HG03175 (cell line): Measurements from ENCODE around the gene CRYGA.
"Not testable (repeated sequence)": the region's sequence is repeated elsewhere in the genome, so short reads cannot be mapped to it uniquely, and the experiment has no call there.

Source experiments
- ATAC-seq: cut with Tn5 transposase; IDR thresholded peaks from one replicate; pipeline ENCODE4 v1.9.1; 2021; ENCODE audit warnings: mild to moderate bottlenecking, moderate library complexity; ENCODE audit not compliant: unreplicated experiment

The CRYGA gene

GRCh38 chr2:208172125-208172524, 8.7 kb upstream of the CRYGA start:
- no peak for ATAC-seq

DNA sequence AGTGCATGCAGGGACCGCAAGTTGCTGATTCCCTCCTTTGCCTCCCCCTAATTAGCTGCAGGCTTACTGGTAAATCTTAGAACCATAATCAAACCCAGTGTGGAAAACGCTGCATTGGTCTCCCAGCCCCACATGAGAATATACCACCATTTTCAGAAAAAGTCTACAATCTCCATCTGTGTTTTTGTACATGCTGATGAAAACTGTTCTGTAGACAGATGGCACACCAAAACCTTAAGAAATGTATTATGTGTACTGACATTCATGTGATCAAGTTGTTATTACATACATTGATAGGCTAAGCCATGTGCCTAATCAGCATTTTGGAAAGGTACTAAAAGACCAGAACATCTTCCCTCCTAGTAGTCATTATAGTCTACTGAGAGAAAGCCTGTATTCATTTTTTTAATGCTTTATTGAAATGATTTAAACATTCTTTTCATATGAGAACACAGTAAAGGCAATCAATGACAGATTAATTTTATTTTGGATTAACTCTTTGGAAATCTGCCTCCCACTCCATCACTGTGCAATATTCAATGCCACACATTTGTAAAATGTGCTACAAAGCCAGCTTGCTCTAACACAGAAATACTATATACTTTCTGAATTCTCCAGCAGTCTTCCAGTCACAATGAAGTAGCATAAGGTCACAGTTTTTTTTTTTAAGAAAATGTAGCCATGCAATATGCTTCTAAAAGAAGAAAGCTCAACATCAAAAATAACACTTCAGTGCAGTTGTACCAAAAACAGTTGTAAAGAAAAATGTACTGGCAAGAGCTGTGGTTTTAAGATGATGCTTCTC, 1.8 kb upstream of the CRYGA start:
- ATAC-seq = no peak

GRCh38 chr2:208156439-208156838, 7.0 kb downstream of the CRYGA start:
- no peak for ATAC-seq

GRCh38 chr2:208153156-208153555, 10.2 kb downstream of the CRYGA start:
- no peak for ATAC-seq

DNA sequence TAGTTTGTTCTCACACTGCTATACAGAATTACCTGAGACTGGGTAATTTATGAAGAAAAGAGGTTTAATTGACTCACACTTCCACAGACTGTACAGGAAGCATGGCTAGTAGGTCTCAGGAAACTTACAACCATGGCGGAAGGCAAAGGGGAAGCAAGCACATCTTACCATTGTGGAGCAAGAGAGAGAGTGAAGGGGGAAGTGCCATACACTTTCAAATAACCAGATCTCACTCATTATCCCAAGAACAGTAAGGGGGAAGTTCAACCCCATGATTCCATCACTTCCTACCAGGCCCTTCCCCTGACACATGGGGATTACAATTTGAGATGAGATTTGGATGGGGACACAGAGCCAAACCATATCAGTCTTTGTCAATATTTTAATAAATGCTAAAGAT, 12.4 kb downstream of the CRYGA start:
- no peak for ATAC-seq

DNA sequence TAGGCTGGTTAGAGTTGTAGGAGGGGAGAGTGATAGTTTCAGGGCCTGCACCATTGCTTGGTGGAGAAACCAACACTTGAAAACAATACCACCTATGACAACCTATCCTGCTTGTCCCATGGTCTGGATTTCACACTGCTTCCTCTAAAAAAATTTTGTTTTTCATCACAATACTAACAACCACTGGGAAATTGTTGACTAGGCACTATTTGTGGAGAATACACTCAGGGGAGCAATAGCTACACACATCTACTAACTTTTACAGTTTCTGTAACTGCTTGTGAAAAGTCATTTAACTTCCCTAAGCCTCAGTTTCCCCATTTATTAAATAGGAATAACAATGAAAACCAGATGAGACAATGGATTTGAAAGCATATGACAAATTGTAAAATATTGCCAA, 13.3 kb downstream of the CRYGA start:
- no peak for ATAC-seq

GRCh38 chr2:208148803-208149202, 14.6 kb downstream of the CRYGA start:
- no peak for ATAC-seq

DNA sequence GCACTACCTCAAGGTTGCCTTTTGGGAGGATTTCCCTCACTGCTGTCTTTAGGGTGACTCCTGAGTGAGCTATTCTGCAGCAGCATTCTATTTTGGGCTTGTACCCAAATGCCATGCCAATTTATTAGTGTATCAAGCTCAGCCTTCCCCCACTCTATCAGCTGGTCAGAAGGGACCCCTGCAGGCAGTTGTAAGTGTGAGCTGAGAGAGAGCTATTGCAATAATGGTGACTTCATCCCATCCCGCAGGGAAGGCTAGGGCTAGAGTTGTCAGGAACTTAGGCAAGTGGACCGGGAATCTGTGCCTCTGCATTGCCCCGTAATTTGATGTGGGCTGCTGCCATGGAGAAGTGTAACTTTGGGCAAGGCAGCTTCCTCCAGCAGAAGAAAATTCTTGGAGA, 15.6 kb downstream of the CRYGA start:
- ATAC-seq = no peak

DNA sequence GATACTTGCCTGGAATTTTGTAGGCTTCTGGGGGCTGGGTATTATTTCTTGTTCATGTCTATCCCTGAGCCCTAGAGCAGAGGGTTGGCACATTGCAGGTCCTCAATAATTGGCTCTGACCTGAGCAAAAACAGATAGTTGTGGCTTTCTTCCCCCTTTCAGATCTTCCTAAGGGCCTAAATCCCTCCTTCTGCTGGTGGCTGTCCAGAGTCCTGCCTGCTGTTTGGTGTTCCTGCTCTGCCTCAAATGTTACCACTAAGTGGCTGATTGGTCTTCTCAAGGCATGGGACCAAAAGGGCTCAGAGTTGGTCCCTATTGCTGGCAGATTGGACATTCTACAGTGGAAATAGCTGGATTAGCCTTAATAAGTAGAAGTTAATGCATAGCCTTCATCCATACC, 16.4 kb downstream of the CRYGA start:
- ATAC-seq = no peak

DNA sequence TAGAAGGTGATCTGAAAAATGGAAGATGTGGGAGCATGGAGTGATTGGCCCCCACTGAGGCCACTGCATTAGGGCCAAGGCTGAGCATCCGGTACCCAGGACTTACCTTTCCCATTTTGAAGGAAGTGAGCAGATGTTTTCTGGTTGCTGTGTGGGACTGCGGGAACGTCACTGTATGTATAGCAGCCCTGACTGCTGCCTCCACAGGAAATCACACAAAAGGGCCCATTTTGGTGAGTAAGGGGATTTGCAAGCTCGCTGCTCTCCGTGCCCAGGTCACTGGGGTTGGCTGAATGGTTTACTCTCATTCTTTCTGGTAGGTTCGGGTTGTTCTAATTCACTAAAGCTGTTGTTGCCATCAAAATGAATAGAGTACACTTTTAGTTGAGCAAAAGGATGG, 17.4 kb downstream of the CRYGA start, which contains the start of gene CRYGB:
CRYGB (minus strand) TSS at position 153 of the 400 bp plus-strand sequence; CDS start at position 115, 38 bp downstream.
- no peak for ATAC-seq

GRCh38 chr2:208142925-208143799, 20.2 kb downstream of the CRYGA start:
- ATAC-seq = no peak

DNA sequence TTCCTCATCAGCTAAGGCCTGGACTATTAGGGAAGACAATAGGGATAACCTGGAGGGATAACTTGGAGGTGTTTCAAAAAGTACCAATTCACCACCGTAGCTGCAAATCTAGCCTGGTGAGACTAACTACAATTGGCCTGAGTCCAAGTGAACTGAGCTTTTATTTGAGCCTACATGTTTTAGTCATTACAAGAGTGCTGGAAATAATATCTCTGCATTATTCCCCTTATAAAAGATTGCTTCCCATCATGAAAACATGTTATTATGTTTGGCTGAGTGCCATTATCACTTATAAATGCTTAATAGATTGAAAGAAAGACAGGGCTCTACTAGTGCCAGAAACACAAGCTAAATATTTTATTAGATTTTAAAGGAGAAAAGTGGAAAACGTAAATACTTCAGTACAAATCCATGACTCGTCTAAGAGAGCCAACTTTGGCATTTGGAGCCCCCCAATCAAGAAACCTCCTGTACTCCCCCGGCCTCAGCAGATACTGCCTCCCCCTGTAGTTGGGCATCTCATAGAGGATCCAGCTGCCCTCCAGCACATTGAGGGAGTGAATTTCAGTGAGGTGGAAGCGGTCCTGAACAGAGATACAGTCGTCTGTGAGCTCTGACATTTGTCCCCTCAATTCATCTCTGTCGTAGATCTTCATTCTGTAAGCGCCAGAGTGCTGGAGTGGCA, 21.0 kb downstream of the CRYGA start:
- ATAC-seq = no peak

DNA sequence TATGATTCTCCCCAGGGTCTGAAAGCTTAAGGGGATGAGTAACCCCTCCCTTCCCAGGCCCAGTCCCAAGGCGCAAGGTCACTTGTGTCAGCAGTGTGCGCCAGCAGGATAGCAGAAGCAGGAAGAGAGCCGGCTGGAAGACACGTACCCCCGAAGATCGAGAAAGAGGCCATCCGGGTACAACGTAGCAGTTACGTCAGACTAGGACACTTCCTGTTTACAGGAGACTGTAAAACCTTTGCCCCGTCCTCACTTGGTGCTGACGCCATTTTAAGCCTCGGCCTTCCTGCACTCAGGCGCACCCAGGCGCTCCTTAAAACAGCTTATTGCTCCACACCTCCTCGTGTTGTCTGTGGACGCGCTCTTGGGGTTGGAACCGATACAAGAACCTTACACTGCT, 23.9 kb downstream of the CRYGA start:
- no peak for ATAC-seq

GRCh38 chr2:208138334-208138733, 25.1 kb downstream of the CRYGA start:
- ATAC-seq = not testable (repeated sequence)

- ATAC-seq = no peak
Measured at GRCh38 chr2:208136716-208137094, 26.7 kb downstream of the CRYGA start.

DNA sequence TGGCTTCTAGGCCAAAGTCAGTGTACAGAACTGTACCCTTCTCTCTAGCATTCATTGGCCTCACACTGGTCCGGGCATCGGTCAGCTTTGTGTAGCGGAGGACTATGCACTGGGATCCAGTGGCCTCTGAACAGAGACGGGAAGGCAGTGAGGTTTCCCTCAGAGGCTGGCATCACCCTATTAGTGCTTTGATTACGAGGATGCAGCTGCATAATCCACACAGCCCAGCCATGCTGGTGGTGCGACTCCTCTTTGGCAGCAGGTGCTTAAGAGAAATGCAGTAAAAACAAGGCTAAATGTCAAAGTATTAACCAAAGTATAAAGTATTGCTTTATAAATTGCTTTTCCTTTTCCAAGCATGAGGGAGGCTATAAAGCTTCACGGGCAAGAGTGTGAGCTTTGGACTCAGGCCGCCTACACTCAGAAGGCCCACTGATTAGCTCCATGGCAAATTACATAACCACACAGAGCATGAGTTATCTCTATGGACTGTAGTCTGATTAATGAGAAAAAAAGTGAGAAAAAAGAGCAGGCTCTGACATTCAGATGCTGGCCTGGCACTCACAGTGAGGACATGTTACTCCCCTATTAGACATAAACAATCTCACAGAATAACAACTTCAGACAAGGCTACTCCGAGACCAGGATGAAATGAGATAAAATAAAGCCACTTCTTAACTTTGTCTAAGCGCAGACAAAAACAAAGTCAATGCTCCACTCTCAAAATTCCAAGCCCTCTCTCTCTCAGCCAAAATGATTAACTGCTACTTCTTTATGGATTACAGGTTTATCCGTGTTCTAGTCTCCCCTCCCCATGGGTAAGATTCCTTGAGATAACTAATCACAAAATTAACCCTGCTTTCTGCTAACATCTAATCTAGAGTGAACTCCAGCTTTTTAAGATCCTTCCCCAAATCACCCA, 27.3 kb downstream of the CRYGA start:
- no peak for ATAC-seq

- ATAC-seq = no peak
Measured at GRCh38 chr2:208134928-208135586, 28.3 kb downstream of the CRYGA start.

DNA sequence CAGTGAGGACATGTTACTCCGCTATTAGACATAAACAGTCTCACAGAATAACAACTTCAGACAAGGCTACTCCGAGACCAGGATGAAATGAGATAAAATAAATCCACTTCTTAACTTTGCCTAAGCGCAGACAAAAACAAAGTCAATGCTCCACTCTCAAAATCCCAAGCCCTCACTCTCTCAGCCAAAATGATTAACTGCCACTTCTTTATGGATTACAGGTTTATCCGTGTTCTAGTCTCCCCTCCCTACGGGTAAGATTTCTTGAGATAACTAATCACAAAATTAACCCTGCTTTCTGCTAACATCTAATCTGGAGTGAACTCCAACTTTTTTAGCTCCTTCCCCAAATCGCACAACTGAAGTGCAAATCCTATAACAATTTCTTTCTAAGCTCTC, 32.7 kb downstream of the CRYGA start:
- no peak for ATAC-seq

DNA sequence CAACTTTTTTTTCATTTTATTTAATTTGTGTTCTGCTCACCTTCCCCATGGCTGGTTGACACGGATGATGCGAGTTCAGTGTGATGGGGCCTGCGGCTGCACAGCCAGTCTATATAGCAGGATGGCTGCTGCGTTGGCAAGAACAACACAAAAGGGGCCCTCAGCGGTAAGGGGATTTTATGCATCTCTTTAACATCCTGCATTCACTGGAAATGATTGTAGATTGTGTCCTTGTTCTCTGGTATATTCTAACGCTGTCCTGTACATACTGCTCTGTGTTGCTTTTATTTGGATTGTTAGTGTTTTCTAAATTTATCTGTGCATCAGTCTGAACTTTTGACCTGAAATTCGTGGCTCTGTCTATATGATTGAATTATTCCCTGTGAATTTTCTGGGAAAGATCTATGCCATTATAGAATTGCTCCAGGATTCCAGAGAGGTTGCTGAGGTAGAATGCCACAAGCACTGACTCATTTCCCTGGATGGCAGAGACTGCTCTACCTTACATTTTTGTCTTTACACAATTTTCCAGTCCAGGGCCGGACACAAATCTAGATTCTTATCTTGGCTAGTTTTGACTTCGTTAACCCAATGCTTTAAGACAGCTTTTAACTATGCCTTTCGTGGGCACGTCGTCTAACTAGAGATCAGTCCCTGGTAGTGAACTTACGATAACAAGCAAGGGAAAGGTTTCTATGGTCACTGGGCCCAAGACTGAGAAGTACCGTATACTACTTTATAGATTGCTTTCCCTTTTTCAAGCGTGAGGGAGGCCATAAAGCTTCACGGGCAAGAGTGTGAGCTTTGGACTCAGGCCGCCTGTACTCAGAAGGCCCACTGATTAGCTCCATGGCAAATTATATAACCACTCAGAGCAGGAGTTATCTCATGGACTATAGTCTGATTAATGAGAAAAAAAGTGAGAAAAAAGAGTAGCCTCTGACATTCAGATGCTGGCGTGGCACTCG, 33.4 kb downstream of the CRYGA start, which contains the start of gene CRYGC:
CRYGC (minus strand) TSS at position 85 of the 968 bp plus-strand sequence; CDS start at position 49, 36 bp downstream.
- ATAC-seq = no peak
